D721Med (cell line): Measurements from ENCODE around the gene RHO.

Experiments
- DNase-seq: peaks from one replicate; pipeline ENCODE4 v3.0.0; 2011; ENCODE audit warnings: low spot score; ENCODE audit not compliant: insufficient read length
- FAIRE-seq: peaks from 2 replicates; lab custom pipeline; 2011; peaks lifted over from hg19 to GRCh38; lab: Jason Lieb, UNC
- TF ChIP-seq, protein P1 (sequence below): IDR thresholded peaks from 2 replicates; pipeline ENCODE4 v1.5.1; 2012; ENCODE audit warnings: mild to moderate bottlenecking, control low read depth; ENCODE audit not compliant: insufficient read depth; ENCODE audit errors: missing control alignments

The RHO gene

DNA sequence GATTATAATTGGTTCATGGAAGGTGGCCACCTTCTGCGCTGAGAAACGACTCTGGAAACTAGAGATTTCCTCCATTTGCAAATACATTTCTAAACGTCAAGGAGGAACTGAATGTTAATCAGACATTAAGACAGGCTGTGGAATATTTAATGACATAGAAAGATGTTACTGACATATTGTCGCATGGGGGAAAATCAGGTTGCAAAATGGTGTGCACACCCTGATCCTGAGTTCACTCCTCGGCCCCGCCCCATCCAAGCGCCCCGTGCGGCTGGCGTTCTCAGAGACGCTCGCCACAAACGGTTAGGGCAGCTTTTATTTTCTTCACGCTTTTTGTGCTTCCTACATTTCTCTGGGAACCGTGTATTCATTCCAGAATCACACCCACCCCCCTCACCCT, 25.3 kb downstream of the RHO start:
- FAIRE-seq (no peak), DNase-seq (no peak)
- TF ChIP-seq, protein P1, sequence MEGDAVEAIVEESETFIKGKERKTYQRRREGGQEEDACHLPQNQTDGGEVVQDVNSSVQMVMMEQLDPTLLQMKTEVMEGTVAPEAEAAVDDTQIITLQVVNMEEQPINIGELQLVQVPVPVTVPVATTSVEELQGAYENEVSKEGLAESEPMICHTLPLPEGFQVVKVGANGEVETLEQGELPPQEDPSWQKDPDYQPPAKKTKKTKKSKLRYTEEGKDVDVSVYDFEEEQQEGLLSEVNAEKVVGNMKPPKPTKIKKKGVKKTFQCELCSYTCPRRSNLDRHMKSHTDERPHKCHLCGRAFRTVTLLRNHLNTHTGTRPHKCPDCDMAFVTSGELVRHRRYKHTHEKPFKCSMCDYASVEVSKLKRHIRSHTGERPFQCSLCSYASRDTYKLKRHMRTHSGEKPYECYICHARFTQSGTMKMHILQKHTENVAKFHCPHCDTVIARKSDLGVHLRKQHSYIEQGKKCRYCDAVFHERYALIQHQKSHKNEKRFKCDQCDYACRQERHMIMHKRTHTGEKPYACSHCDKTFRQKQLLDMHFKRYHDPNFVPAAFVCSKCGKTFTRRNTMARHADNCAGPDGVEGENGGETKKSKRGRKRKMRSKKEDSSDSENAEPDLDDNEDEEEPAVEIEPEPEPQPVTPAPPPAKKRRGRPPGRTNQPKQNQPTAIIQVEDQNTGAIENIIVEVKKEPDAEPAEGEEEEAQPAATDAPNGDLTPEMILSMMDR = no peak

DNA sequence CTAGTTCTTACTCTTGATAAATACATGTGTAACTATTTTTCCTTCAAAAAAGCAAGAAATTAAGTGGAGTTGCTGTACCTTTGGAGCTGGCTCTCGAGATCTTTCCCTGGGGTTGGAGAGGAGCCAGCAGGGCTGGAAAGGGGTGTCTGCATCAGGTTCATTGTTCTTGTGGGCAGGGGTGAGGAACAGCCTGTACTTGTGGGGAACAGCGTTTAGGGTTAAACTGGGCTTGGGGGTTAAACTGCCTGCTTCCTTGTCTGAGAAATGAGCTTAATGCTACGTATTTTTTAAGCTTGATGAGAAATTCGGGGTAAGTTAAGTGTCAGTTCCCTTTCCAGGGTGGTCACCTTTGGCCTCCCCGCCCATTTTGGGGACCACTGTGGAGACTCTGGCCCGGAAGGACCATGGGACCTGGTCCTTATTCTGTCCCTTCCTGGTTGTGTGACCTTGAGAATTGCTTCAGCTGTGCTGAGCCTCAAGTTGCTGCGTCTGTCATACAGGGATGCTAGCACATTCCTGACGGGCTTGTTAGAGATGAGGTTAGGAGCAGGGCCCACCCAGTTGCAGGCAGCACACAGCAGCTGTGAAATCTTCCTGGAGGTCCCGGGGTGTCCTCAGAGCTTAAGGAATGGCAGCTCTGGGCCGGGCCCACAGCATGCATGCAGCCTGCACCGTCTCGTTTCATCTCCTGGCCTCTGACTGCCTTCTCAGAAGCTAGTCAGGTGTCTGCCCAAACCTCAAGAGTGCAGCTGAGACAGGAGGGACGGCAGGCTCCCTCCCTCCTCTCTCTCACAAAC, 26.1 kb downstream of the RHO start:
- FAIRE-seq (no peak), DNase-seq (no peak)
- TF ChIP-seq, protein P1 = no peak

DNA sequence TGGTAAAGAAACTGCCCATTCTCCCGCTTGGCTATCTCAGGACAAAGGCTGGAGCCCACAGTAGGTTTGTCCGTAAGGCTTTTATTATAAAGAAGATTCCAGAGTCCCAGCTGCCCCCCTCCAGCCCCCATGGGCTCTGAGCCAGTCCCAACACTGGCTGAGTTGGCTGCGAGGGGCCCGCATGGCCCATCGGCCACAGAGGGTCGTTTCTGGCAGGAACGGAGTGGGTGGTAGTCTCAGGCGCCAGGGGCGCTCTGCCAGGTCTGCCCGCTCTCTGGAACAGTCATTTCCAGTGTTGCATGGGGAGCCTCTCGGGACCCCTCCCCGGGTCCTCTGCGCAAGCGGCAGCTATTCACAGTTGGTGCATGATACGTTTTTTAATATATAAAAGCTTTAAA, 26.7 kb downstream of the RHO start:
- TF ChIP-seq, protein P1 = no peak
- DNase-seq = no peak

DNA sequence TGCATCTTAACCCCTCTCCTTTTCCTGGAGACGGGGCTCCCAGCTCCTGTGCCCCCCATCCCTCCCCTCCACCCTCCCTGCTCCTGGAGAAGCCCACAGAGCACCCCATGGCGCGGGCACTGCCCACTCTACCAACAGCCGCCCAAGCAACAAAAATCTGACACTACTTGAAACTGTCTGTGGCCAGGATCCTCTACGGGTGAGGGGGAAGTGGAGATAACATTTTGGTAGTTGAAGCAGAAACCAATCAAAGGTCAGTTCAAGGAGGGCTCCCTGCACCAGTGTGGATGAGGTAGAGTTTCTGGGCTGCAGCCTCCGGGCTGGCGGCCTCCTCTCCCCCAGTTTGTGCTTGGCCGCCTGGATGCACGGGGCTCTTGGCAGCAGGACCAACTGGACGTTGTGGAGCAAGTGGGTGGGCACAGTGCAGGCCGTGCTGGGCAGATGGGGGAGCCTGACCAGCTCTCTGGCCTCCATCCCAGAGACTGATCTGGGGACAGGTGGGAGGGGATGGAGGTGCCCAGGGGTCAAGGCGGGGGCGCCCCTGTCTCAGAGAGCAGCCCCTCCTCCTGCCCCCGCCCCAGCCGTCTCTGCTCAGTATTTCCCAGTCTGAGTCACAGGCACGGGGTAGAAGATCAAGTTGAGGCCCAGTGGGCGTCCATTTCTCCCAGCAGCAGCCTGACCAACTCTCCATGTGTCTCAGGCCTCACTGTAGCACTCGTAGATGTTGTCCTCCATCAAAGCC, 27.3 kb downstream of the RHO start:
- TF ChIP-seq, protein P1 = no peak
- FAIRE-seq (no peak), DNase-seq (no peak)

More for the DNA sequence above, 26.7 kb downstream of the RHO start:
- FAIRE-seq = no peak

DNA sequence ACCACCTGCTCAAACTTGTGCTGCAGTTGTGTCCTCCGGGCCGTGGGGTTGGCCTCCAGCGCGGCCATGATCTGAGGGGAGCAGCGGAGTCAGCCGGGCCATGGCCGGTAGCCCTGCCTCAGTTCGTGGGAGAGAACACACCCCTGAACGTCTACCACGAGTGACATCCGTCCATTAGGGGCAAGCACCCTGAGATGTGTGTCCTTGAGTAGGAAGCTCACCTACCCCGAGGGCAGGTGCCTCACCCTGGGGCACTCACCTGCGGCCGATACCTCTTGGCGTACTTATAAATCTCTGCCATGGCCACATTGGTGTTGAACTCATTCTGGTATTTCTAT, 27.9 kb downstream of the RHO start:
- FAIRE-seq = no peak
- TF ChIP-seq, protein P1 = no peak
- DNase-seq = no peak

DNA sequence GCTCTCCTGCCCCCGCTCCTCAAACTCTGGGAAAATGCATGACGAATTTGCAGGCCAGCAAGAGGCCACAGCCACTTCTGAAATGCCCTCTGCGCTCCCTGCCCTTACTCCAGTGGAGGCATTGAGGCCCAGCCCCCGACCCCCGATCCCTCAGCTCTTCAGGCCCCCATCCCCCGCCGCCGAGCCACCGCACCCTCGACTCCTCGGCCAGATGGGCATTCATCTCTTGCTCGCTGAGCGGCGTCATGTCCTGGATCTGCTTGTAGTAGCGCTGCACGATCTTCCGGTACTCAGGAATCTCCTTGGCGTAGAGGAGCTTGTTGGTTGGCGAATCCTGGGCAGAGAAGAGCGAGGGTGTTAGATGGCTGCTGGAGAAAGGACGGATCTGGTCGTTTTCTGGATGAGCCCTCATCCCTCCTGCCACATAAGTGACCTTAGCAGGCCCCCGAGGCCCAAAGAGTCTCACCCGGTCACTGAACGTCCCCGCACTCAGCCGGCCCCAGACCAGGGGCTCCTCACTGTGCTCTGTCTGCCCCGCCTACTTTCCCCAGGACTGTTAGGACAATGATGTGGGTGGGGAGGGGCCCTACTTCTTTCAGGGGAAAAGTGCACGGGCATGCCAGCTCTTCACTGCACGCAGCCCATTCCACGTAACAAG, 28.6 kb downstream of the RHO start:
- FAIRE-seq = no peak
- TF ChIP-seq, protein P1 = no peak
- no peak for DNase-seq
